Stimulated activated CD8-positive, alpha-beta memory T cell treated with anti-CD3 and anti-CD28 coated beads, Interleukin-4, amount 100 ng/mL, for 1 hour (primary cell): ENCODE measurements around the gene ABHD1.
"Not testable (repeated sequence)": the region's sequence is repeated elsewhere in the genome, so short reads cannot be mapped to it uniquely, and the experiment has no call there.

Experiments used
- DNase-seq, 2 donors: peaks; one replicate each; pipeline ENCODE4 v3.0.0-alpha.2; 2020; ENCODE audit warnings: low read depth in 2 of 2, low spot score in 1 of 2

ABHD1 gene

DNA sequence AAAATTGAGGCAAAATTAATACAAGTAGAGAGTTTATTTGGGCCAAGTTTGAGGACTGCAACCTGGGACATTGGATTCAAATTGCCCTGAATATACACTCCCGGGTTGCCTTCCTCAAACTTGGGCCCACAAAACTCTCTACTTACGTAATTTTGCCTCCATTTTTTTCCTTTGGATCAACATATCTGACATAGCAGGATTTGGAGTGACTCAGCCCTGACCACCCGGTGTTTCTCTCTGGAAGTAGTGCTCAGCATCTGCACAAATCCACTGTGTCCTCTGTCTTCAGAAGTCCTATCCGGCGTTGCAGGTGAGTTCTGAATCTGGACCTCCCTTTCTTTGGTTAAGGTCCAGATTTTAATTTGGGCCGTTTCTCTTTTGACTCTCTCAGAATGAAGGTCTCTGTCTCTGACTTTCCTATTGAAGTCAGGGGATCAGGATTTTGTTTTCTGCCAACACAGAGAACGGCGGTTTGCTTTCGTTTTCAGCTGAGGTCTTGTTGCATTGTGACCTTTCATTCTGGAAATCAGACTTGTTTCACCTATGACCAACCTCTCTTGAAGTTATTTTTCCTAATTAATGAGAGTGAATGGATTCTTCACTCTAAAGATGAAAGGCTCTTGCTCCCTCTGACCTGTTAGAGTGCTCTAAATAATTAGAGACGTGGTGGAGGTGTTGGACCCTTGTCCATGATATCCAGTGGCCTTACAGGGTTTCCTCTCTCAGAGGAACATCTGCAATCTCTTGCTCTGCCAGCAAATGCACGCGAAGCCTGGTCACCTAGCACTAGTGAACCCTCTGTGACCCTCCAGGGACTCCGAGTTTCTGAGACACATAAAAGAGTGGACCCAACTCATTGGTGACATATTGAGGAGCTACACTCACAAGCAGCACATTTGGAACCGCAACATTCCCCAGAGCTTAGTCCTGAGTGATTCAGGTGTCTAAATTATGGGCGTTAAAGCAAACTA is 38.8 kb downstream of the ABHD1 start:
- DNase-seq: no peak

DNA sequence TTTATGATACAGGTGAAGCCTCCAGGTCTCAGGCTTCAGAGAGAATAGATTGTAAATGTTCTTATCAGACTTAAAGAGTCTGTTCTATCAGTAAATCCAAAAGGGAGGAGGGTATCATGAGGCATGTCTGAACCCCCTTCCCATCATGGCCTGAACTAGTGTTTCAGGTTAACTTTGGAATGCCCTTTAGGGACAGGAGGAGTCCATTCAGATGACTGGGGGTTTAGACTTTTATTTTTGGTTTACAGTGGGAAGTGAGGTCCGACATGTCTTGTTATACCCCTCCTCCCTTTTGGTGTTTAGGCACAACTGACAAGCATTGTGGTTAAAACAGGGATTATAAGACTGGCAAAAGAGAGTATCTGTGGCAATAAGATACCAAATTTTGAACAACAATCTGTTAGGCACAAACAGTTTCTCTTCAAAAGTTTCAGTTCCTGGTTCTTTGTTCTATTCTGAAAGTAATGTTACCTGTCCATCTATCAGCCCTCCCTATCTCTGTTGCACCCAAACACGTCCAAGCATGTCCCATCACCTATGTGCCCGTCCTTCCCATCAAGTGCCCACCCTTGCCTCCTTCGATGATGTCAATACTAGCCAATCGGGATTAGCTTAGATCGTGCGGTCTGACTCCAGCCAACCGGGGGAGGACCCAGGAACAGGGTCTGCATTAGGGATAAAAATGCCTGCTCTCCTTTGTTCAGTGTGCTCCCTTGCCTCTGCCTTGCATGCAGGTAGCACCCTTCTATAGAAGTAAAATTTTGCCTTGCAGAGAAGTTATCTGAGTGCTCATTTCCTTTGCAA is 41.5 kb downstream of the ABHD1 start:
- no peak for DNase-seq

DNA sequence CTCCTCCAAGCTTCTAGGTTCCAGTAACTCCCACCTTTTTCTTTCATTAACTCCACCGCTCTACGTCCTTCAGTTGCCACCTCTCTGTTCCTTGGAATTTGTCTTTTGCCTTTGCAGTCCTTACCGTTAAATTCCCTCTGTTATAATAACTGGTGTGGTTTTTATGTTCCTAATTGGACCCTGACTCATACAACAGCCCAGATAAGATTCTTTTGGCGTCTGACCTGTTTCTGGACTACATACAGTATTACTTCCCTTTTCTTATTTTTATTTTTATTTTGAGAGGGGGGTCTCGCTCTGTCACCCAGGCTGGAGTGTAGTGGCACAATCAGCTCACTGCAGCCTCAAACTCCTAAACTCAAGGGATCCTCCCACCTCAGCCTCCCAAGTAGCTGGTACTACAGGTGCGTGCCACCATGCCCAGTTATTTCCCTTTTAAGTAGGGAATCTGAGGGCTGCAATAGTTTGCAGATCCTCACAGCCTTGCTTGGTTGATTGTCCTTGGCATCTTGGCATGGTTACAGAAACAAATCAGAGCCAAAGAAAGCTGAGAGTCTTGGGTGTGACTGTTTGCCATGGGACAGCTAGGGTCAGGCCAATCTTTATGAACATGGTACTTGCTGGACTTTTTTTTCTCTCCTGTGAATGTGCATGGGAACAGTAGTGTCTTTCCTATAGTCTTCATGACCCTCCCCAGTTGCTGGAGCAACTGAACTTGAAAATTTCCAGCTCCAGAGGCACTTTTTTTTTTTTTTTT is 47.1 kb downstream of the ABHD1 start:
- DNase-seq: no peak

DNA sequence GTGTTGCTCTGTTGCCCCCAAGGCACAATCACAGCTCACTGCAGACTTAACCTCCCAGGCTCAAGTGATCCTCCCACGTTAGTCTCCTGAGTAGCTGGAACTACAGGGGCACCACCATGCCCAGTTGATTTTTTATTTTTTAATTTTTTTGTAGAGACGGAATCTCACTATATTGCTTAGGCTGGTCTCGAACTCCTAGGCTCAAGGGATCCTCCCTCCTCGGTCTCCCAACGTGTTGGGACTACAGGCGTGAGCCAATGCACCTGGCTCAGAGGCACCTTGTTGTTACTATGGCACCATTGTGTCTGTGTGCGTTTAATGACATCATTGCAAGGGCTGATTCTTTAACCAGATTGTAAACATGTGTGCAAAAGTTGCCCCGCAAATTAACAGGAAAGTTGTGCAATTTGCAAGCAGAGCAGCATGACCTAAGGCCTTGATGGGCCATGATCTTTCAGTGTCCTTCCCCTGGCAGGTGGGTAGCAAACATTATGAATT is 47.8 kb downstream of the ABHD1 start:
- no peak for DNase-seq

DNA sequence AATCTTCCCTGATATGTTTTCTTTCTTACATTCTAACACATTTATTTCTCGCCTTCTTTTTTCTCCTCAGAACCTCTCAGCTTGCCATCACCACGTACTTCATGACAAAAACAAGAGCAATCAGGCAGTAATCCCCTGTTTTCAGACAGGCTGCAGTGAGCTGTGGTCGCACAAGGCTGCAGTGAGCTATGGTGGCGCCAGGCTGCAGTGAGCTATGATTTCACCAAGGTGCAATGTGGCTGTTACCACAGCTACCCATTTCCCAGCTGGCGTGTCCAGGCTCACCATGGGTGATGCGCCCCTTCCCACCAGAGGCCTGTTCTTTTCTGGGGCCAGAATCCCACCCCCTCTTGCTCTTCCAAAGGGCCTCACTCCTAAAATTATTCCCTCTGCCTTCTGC is 51.0 kb downstream of the ABHD1 start:
- DNase-seq: no peak

DNA sequence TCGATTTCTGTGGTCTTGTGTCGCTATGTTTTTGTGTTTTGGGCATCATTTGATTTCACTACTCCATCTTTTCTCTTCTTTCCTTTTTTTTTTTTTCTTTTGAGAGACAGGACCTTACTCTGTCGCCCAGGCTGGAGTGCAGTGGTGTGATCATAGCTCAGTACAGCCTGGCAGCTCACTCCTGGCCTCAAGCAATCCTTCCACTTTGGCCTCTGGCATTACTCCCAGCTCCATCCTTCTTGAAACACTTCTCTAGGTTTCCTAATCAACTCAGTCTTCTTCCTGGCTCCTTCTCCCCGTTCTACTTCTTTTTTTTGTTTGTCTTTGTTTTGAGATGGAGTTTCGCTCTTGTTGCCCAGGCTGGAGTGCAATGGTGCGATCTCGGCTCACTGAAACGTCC is 51.7 kb downstream of the ABHD1 start:
- no peak for DNase-seq

DNA sequence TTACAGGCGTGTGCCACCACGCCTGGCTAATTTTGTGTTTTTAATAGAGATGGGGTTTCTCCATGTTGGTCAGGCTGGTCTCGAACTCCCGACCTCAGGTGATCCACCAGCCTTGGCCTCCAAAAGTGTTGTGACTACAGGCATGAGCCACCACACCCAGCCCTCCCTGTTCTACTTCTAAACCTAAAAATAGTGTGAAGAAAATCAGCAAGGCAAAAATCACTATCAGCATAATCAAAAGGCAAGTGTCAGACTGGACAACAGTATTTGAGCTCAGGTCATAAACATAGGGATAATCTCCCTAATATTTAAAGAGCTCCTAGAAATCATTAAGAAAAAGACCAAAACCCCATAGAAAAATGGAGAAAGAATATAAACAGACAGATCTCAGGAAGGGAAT is 52.2 kb downstream of the ABHD1 start:
- not testable (repeated sequence) for DNase-seq

DNA sequence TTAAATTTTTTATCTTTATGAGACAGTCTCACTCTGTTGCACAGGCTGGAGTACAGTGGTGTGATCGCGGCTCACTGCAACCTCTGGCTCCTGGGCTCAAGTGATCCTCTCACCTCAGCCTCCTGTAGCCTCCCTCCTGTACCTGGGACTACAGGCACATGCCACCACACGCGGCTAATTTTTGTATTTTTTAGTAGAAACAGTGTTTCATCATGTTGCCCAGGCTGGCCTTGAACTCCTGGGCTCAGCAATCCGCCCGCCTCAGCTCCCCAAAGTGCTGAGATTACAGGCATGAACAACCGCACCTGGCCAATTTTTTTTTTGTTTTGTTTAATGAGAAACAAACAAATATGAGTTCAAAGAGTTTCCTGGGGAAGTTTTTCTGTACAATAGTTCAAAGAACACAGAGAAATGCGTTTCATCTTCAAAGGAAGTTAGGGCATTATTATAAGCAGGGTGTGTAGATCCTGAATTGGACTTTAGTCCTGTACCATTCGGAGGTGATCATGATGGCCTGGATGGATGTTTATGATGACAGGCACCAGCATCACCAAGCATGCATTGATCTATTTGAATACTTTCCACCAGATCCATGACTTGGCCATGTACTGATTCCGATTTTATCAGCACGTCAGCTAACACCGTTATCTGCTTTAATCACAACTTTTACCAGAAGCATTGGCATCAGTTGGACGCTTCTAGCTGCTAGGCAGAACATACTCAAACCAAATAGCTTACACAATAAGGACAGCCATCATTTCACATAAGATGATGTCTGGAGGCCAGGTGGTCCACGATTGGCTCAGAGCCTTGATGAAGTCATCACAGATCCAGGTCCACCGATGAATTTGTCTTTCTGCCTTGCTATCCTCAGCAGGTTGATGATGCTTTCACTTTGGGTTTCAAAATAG is 54.1 kb downstream of the ABHD1 start:
- DNase-seq: no peak

DNA sequence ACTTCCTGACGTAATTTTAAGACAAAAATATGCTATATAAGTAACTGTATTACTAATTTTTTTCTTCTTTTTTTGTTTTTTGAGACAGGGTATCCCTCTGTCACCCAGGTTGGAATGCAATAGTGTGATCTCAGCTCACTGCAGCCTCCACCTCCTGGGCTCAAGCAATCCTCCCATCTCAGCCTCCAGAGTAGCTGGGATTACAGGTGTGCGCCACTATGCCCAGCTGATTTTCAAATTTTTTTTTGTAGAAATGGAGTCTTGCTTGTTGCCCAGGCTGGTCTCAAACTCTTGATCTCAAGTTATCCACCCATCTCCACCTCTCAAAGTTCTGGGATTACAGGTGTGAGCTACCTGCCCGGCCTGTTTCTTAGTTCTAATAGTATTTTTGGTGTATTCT is 54.9 kb downstream of the ABHD1 start:
- DNase-seq: no peak

DNA sequence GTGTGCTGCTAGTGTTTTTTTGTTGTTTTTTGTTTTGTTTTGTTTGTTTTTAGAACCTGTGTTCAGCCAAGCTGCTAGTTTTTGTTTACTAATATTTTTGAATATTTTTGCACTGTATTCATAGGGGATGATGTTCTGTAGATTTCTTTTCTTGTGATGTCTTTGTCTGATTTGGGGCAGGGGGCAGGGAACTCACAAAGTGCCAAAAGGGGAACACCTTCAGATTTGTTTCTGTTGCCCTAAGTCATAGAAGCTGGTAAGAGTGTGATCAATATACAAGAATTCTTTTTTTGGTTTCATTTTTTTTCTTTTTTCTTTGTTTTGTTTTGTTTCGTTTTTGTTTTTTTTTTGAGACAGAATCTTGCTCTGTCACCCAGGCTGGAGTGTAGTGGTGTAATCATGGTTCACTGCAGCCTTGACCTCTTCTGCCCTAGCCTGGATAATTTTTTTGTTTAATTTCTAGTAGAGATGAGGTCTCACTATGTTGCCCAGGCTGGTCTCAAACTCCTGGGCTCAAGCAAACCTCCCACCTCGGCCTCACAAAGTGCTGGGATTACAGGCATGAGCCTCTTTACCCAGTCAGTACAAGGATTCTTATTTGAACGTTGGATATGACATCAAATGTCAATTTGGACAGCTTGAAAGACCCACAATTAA is 55.9 kb downstream of the ABHD1 start:
- DNase-seq: no peak
